Fibroblast of pulmonary artery (primary cell): Measurements from ENCODE around the gene DENND1A.
A peak's percentile ranks its signal among the peaks of the same experiment; 100 is the strongest.

Source experiments
- DNase-seq: peaks from one replicate; pipeline ENCODE4 v3.0.0-alpha.2; 2010; ENCODE audit warnings: low read depth
- H3K4me3 ChIP-seq: replicated peaks from 2 replicates; pipeline ENCODE4 v1.5.1; 2011; ENCODE audit warnings: low read depth, mild to moderate bottlenecking, control low read depth, low read length, moderate library complexity
- CTCF ChIP-seq: IDR thresholded peaks from 2 replicates; pipeline ENCODE4 v1.5.1; 2011; ENCODE audit warnings: mild to moderate bottlenecking, control low read depth, low read length, inconsistent platforms; ENCODE audit errors: missing control alignments

DENND1A gene

GRCh38 chr9:123663529-123663928 lies 266.4 kb downstream of the DENND1A start:
- TF ChIP-seq CTCF, result no peak
- DNase-seq, result no peak
- H3K4me3 ChIP-seq, result no peak overlapping the region

GRCh38 chr9:123662057-123662776 lies 267.7 kb downstream of the DENND1A start:
- no peak overlapping the region for H3K4me3 ChIP-seq
- no peak for DNase-seq
- no peak for TF ChIP-seq CTCF

GRCh38 chr9:123660691-123661466 lies 269.0 kb downstream of the DENND1A start:
- H3K4me3 ChIP-seq, result no peak overlapping the region
- no peak for TF ChIP-seq CTCF
- no peak for DNase-seq

- no peak for TF ChIP-seq CTCF
- no peak overlapping the region for H3K4me3 ChIP-seq
- no peak for DNase-seq
These were observed 270.6 kb downstream of the DENND1A start for GRCh38 chr9:123659358-123659757.

GRCh38 chr9:123658792-123659191 lies 271.1 kb downstream of the DENND1A start:
- TF ChIP-seq CTCF, result no peak
- peak; percentile 20 for DNase-seq
- H3K4me3 ChIP-seq, result no peak overlapping the region

- no peak for TF ChIP-seq CTCF
- DNase-seq, result no peak
- no peak overlapping the region for H3K4me3 ChIP-seq
These were observed 272.0 kb downstream of the DENND1A start for GRCh38 chr9:123657941-123658340.
